ENCODE measurements around the gene ADAM33. TPM values are rescaled to one million over a fixed set of nuclear protein-coding genes. Genes with fewer than 3 reads are reported as not detected.
A peak's percentile ranks its signal among the peaks of the same experiment; 100 is the strongest.

The ADAM33 gene
- total RNA-seq, 2 donors from 2014 or later = 6.7 to 8.1 TPM

- no peak overlapping the region for H3K27ac ChIP-seq
- DNase-seq = no peak
- intact Hi-C loops (cut with DNase I) = no loop called here
- no peaks in the 10 kb centered on the region for H3K4me1 ChIP-seq
- H3K4me3 ChIP-seq = no peak overlapping the region
- H3K36me3 ChIP-seq = no peaks in the 10 kb centered on the region
- no peaks in the 10 kb centered on the region for H3K9me3 ChIP-seq
- no peaks in the 10 kb centered on the region for H3K27me3 ChIP-seq
- TF ChIP-seq, protein P1, sequence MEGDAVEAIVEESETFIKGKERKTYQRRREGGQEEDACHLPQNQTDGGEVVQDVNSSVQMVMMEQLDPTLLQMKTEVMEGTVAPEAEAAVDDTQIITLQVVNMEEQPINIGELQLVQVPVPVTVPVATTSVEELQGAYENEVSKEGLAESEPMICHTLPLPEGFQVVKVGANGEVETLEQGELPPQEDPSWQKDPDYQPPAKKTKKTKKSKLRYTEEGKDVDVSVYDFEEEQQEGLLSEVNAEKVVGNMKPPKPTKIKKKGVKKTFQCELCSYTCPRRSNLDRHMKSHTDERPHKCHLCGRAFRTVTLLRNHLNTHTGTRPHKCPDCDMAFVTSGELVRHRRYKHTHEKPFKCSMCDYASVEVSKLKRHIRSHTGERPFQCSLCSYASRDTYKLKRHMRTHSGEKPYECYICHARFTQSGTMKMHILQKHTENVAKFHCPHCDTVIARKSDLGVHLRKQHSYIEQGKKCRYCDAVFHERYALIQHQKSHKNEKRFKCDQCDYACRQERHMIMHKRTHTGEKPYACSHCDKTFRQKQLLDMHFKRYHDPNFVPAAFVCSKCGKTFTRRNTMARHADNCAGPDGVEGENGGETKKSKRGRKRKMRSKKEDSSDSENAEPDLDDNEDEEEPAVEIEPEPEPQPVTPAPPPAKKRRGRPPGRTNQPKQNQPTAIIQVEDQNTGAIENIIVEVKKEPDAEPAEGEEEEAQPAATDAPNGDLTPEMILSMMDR (IDR thresholded peaks at IDR 0.05) = no peak
- H3K9ac ChIP-seq (ENCODE audit: low read depth in 2 of 2, low read length in 2 of 2) = no peak overlapping the region
Measured at GRCh38 chr20:3721912-3722311, 40.1 kb upstream of the ADAM33 start.

- intact Hi-C loops (cut with DNase I) = no loop called here
- H3K9me3 ChIP-seq = no peaks in the 10 kb centered on the region
- no peak overlapping the region for H3K27ac ChIP-seq
- H3K36me3 ChIP-seq = no peaks in the 10 kb centered on the region
- TF ChIP-seq, protein P1 (IDR thresholded peaks at IDR 0.05) = no peak
- H3K9ac ChIP-seq (ENCODE audit: low read depth in 2 of 2, low read length in 2 of 2) = no peak overlapping the region
- H3K4me3 ChIP-seq = no peak overlapping the region
- no peaks in the 10 kb centered on the region for H3K27me3 ChIP-seq
- DNase-seq = no peak
- H3K4me1 ChIP-seq = no peaks in the 10 kb centered on the region
Measured at GRCh38 chr20:3720626-3721025, 38.8 kb upstream of the ADAM33 start.

DNA sequence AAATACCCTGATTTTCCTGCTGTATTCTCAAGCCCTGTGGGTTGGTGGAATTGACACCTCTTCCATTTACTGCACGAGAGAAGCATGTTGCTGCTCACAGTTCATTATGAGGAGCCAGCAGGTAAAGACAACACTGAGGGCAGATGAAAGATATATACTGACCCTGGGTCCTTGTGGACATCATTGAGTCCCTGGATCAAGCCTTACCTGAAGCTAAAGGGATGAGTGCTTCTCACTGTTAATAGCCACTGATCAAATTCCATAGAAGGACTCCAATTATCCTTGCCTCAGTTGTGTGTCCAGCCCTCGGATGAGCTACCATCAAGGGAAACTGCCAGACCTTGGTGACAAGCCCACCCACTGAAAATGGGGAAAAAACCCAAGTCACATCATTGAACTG, 38.3 kb upstream of the ADAM33 start:
- H3K9me3 ChIP-seq = no peaks in the 10 kb centered on the region
- H3K36me3 ChIP-seq = no peaks in the 10 kb centered on the region
- DNase-seq = no peak
- no peak overlapping the region for H3K4me3 ChIP-seq
- TF ChIP-seq, protein P1 (IDR thresholded peaks at IDR 0.05) = no peak
- no peak overlapping the region for H3K27ac ChIP-seq
- intact Hi-C loops (cut with DNase I) = no loop called here
- no peaks in the 10 kb centered on the region for H3K27me3 ChIP-seq
- no peak overlapping the region for H3K9ac ChIP-seq (ENCODE audit: low read depth in 2 of 2, low read length in 2 of 2)
- no peaks in the 10 kb centered on the region for H3K4me1 ChIP-seq

GRCh38 chr20:3719046-3719445, 37.2 kb upstream of the ADAM33 start:
- no peaks in the 10 kb centered on the region for H3K9me3 ChIP-seq
- no peak overlapping the region for H3K27ac ChIP-seq
- DNase-seq = no peak
- H3K27me3 ChIP-seq = no peaks in the 10 kb centered on the region
- H3K4me3 ChIP-seq = no peak overlapping the region
- H3K9ac ChIP-seq (ENCODE audit: low read depth in 2 of 2, low read length in 2 of 2) = no peak overlapping the region
- no peaks in the 10 kb centered on the region for H3K36me3 ChIP-seq
- intact Hi-C loops (cut with DNase I) = no loop called here
- TF ChIP-seq, protein P1 (IDR thresholded peaks at IDR 0.05) = no peak
- no peaks in the 10 kb centered on the region for H3K4me1 ChIP-seq

- TF ChIP-seq, protein P1 (IDR thresholded peaks at IDR 0.05) = peak; percentile 65
- DNase-seq = no peak
- Histone ChIP-seq H3K27me3 (no peaks in the 10 kb centered on the region), H3K9ac (ENCODE audit: low read depth in 2 of 2, low read length in 2 of 2) (no peak overlapping the region), H3K4me3 (no peak overlapping the region), H3K9me3 (no peaks in the 10 kb centered on the region), H3K27ac (no peak overlapping the region), H3K4me1 (no peaks in the 10 kb centered on the region), H3K36me3 (no peaks in the 10 kb centered on the region)
- intact Hi-C loops (cut with DNase I) = no loop called here
Measured at GRCh38 chr20:3716195-3716834, 34.5 kb upstream of the ADAM33 start.
